PC-3 (cell line): ENCODE measurements around the gene CD276. TPM values are rescaled to one million over a fixed set of nuclear protein-coding genes. Genes with fewer than 3 reads are reported as not detected.
A peak's percentile ranks its signal among the peaks of the same experiment; 100 is the strongest.
"Not testable (repeated sequence)": the region's sequence is repeated elsewhere in the genome, so short reads cannot be mapped to it uniquely, and the experiment has no call there.

Experiments
- ATAC-seq: fragments of 200-7000 bp; cut with Tn5 transposase; 2 replicates; pipeline ENCODE4 v1.9.1; 2020; ENCODE audit warnings: mild to moderate bottlenecking, moderate library complexity
- BruUV-seq: library from RNA; stranded (reverse); fragments of 400-500 nt; replicated peaks from 2 replicates; lab custom pipeline; 2021; lab: Mats Ljungman, UMichigan
- CTCF ChIA-PET: fragments of 300-600 bp; sonication (Branson Sonifier 250); formaldehyde crosslinking; loops from one replicate; lab custom pipeline; 2022; ENCODE audit warnings: antibody characterized with exemption; lab: Charles Lee
- POLR2A ChIA-PET: fragments of 300-600 bp; sonication (Branson Sonifier 250); formaldehyde crosslinking; loops from one replicate; lab custom pipeline; 2022; ENCODE audit warnings: antibody characterized with exemption; ENCODE audit not compliant: unreplicated experiment; lab: Charles Lee
- DNase-seq: peaks from one replicate; pipeline ENCODE4 v3.0.0-alpha.2; 2015
- H2AFZ ChIP-seq: fragments of 300-600 bp; sonication (generic); 2 replicates; pipeline ENCODE4 v1.6.0; 2016; ENCODE audit warnings: antibody characterized with exemption, low read length
- H3F3A ChIP-seq: fragments of 300-600 bp; sonication (generic); one replicate; pipeline ENCODE4 v1.6.0; 2017; ENCODE audit warnings: antibody characterized with exemption, low read length, control low read depth, mild to moderate bottlenecking; ENCODE audit not compliant: unreplicated experiment
- H3K27ac ChIP-seq: fragments of 300-600 bp; sonication (generic); 2 replicates; pipeline ENCODE4 v1.5.1; 2016; ENCODE audit warnings: mild to moderate bottlenecking, low read length
- H3K27me3 ChIP-seq: fragments of 300-600 bp; sonication (generic); 2 replicates; pipeline ENCODE4 v1.6.1; 2016; ENCODE audit warnings: low read length, mixed read lengths
- H3K36me3 ChIP-seq: fragments of 300-600 bp; sonication (generic); 2 replicates; pipeline ENCODE4 v1.6.1; 2016; ENCODE audit warnings: low read depth, mixed run types, low read length, mixed read lengths
- H3K4me1 ChIP-seq: fragments of 300-600 bp; sonication (generic); 2 replicates; pipeline ENCODE4 v1.5.1; 2016; ENCODE audit warnings: low read length; ENCODE audit not compliant: insufficient read depth
- H3K4me2 ChIP-seq: fragments of 300-600 bp; sonication (generic); 2 replicates; pipeline ENCODE4 v1.6.0; 2016; ENCODE audit warnings: low read length
- H3K4me3 ChIP-seq: fragments of 300-600 bp; sonication (generic); 2 replicates; pipeline ENCODE4 v1.5.1; 2016; ENCODE audit warnings: mild to moderate bottlenecking, low read length, mixed read lengths
- H3K79me2 ChIP-seq: fragments of 300-600 bp; sonication (generic); 2 replicates; pipeline ENCODE4 v1.6.1; 2017; ENCODE audit warnings: low read length, mixed read lengths
- H3K9ac ChIP-seq: fragments of 300-600 bp; sonication (generic); 2 replicates; pipeline ENCODE4 v1.6.0; 2016; ENCODE audit warnings: mild to moderate bottlenecking, low read length
- H3K9me2 ChIP-seq: fragments of 300-600 bp; sonication (generic); replicated peaks from 2 replicates; pipeline ENCODE4 v1.6.1; 2016; ENCODE audit warnings: mixed run types, low read length, mixed read lengths
- H3K9me3 ChIP-seq: fragments of 300-600 bp; sonication (generic); 2 replicates; pipeline ENCODE4 v1.6.1; 2016; ENCODE audit warnings: low read length, mixed read lengths
- H4K20me1 ChIP-seq: fragments of 300-600 bp; sonication (generic); 2 replicates; pipeline ENCODE4 v1.6.1; 2016; ENCODE audit warnings: low read length, mixed read lengths
- EZH2 ChIP-seq: fragments of 300-600 bp; sonication (generic); IDR thresholded peaks from one replicate; pipeline ENCODE4 v1.6.1; 2017; ENCODE audit warnings: antibody characterized with exemption, mild to moderate bottlenecking, low read length; ENCODE audit not compliant: unreplicated experiment
- EZH2phosphoT487 ChIP-seq: fragments of 300-600 bp; sonication (generic); IDR thresholded peaks from 2 replicates; pipeline ENCODE4 v1.6.1; 2018; ENCODE audit warnings: mild to moderate bottlenecking, antibody characterized with exemption, low read length, borderline replicate concordance
- intact Hi-C: fragments of 100-400 bp; cut with micrococcal nuclease; formaldehyde crosslinking; loops from 2 replicates; pipeline ENCODE4 v1.9.0; 2023
- total RNA-seq: library from RNA; depleted of rRNA; stranded (reverse); fragments of >200 nt; gene quantifications from 2 replicates; pipeline ENCODE4 v1.2.3, GENCODE V29; 2014
- TF ChIP-seq, protein P1 (sequence below): fragments of 300-600 bp; sonication (generic); conservative IDR thresholded peaks from 2 replicates; pipeline ENCODE4 v1.5.1; 2017; ENCODE audit warnings: antibody characterized with exemption, low read depth, mild to moderate bottlenecking, low read length

Gene CD276
- total RNA-seq, 1 experiment from 2014 or later = 85.3 TPM

DNA sequence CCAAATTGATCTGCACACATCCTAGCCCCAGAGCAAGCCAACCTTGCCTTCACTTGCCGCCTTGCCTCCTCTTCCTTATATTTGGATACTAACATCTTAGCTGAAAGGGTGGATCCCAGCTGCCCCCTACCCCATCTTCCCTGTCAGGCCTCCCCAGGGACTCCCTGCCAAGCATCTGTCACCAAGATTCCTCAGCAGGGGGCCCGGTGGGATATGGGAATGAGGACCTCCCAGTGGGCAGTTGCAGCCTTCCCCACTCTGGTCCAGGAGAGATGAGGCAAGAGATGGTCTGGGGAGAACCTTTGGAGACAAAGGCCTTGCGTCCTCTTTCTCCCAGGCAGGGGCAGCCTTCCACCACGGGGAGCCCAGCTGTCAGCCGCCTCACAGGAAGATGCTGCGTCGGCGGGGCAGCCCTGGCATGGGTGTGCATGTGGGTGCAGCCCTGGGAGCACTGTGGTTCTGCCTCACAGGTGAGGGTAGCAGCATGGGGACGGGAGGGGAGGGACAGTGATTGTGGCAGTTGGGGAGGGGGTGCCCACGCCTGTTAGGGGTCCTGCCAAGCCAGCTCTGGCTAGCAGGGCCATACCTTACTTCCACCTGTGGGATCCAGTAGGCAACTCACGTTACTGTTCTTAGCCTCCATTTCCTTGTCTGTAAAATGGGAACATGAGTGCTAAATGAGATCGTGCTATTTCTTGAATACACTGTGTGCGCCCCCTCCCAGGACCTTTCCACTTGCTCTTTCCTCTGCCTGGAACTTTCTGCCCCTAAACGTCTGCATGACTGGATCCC lies 15.3 kb downstream of the CD276 start:
- no peaks in the 10 kb centered on the region for H3K9me3 ChIP-seq
- H3K36me3 ChIP-seq = peaks cover 9% of the 10 kb centered on the region
- no peak overlapping the region for H3K4me3 ChIP-seq
- ATAC-seq (no peak), DNase-seq (no peak)
- no peaks in the 10 kb centered on the region for H4K20me1 ChIP-seq
- no peak overlapping the region for H3K27ac ChIP-seq
- ChIA-PET POLR2A (no interaction called here), CTCF (interaction anchor here (0.6 to 1.5 kb wide), 7 partner anchors 8 to 139 kb away, joined by 3 to 17 read pairs (median 5); no protein-coding TSS in a partner anchor)
- peaks cover 23% of the 10 kb centered on the region for H3K4me1 ChIP-seq
- H3K9ac ChIP-seq = no peak overlapping the region
- intact Hi-C loops = loop anchor here (1.0 to 2.0 kb wide), 4 partner anchors 22 to 393 kb away; no protein-coding TSS in a partner anchor
- TF ChIP-seq EZH2 (no peak), EZH2phosphoT487 (no peak)
- TF ChIP-seq, protein P1, sequence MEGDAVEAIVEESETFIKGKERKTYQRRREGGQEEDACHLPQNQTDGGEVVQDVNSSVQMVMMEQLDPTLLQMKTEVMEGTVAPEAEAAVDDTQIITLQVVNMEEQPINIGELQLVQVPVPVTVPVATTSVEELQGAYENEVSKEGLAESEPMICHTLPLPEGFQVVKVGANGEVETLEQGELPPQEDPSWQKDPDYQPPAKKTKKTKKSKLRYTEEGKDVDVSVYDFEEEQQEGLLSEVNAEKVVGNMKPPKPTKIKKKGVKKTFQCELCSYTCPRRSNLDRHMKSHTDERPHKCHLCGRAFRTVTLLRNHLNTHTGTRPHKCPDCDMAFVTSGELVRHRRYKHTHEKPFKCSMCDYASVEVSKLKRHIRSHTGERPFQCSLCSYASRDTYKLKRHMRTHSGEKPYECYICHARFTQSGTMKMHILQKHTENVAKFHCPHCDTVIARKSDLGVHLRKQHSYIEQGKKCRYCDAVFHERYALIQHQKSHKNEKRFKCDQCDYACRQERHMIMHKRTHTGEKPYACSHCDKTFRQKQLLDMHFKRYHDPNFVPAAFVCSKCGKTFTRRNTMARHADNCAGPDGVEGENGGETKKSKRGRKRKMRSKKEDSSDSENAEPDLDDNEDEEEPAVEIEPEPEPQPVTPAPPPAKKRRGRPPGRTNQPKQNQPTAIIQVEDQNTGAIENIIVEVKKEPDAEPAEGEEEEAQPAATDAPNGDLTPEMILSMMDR = no peak
- H3K9me2 ChIP-seq = no peaks in the 10 kb centered on the region
- no peaks in the 10 kb centered on the region for H3K27me3 ChIP-seq
- peaks cover 39% of the 10 kb centered on the region for H3K79me2 ChIP-seq
- no peaks in the 10 kb centered on the region for H3F3A ChIP-seq
- BruUV-seq = no TSS peak
- H3K4me2 ChIP-seq = no peak overlapping the region
- H2AFZ ChIP-seq = no peak overlapping the region

DNA sequence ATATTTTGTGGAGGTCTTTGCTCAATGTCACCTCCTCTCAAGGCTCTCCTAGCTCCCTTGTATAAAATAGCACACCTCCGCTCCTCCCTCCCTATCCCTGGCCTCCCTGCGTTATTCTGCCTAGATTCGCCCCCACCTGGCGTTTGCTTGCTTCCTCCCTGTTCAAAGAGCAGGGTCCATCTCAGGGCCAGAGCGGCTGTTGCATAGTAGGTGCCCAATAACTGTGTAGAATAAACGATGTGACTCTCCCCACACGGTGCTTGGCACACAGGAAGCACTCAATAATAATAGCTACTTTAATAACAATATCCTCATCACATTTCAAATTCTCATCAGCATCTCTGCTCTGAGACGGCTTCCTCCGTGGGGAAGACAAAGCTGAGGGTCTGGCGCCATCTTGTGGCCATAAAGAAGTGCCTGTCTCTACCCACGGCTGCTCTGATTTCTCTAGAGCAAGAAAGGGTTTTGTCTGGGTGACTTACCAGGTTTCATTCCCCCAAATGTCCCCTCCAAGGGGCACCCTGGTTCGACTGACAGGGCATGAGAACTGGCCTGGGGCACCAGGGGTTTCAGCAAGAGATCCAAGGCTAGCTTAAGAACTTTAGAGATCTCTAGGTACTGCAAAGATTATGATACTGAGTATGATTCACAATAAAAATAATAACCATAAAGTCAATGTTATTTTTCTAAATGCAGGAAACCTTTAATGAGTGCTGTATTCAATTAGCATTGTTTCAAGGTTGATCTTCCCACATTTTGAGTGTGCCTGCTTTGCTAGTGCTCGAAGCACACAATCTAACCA lies 16.1 kb downstream of the CD276 start:
- Histone ChIP-seq H3K4me1 (peaks cover 23% of the 10 kb centered on the region), H3K27ac (no peak overlapping the region), H3K9ac (no peak overlapping the region), H3K79me2 (peaks cover 31% of the 10 kb centered on the region), H3K27me3 (no peaks in the 10 kb centered on the region), H3F3A (no peaks in the 10 kb centered on the region), H3K9me2 (no peaks in the 10 kb centered on the region), H2AFZ (no peak overlapping the region), H3K4me3 (no peak overlapping the region), H4K20me1 (no peaks in the 10 kb centered on the region), H3K36me3 (peaks cover 14% of the 10 kb centered on the region), H3K4me2 (no peak overlapping the region), H3K9me3 (no peaks in the 10 kb centered on the region)
- no peak for TF ChIP-seq EZH2
- TF ChIP-seq, protein P1 = peak; percentile 97
- CTCF ChIA-PET = interaction anchor here (0.6 to 1.5 kb wide), 6 partner anchors 9 to 140 kb away, joined by 3 to 17 read pairs (median 5); no protein-coding TSS in a partner anchor
- DNase-seq (peak; percentile 80), ATAC-seq (peak; percentile 37)
- POLR2A ChIA-PET = no interaction called here
- intact Hi-C loops = loop anchor here (1.0 to 2.0 kb wide), 4 partner anchors 23 to 393 kb away; no protein-coding TSS in a partner anchor
- BruUV-seq = no TSS peak

- CTCF ChIA-PET, H3K9me3 ChIP-seq, H3K27me3 ChIP-seq, H3K9ac ChIP-seq, ATAC-seq, H3F3A ChIP-seq, H2AFZ ChIP-seq, H3K4me1 ChIP-seq, H3K4me2 ChIP-seq, H3K4me3 ChIP-seq, POLR2A ChIA-PET, H3K27ac ChIP-seq, DNase-seq, H4K20me1 ChIP-seq, BruUV-seq, intact Hi-C loops, H3K9me2 ChIP-seq: not testable (repeated sequence)
- peaks cover 16% of the 10 kb centered on the region; the same call in 1 of the 2 replicates for H3K79me2 ChIP-seq
- peaks cover 17% of the 10 kb centered on the region for H3K36me3 ChIP-seq
These were observed 18.4 kb downstream of the CD276 start for GRCh38 chr15:73702311-73703239.

DNA sequence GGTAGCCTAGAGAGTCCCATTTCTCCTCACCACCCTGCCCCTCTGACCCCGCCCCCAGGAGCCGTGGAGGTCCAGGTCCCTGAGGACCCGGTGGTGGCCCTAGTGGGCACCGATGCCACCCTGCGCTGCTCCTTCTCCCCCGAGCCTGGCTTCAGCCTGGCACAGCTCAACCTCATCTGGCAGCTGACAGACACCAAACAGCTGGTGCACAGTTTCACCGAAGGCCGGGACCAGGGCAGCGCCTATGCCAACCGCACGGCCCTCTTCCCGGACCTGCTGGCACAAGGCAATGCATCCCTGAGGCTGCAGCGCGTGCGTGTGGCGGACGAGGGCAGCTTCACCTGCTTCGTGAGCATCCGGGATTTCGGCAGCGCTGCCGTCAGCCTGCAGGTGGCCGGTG lies 19.4 kb downstream of the CD276 start:
- H3K27ac ChIP-seq, H3K27me3 ChIP-seq, CTCF ChIA-PET, H3K9me2 ChIP-seq, BruUV-seq, H4K20me1 ChIP-seq, H3K4me3 ChIP-seq, intact Hi-C loops, H3F3A ChIP-seq, H3K4me2 ChIP-seq, POLR2A ChIA-PET, H3K79me2 ChIP-seq, H3K9ac ChIP-seq, H3K9me3 ChIP-seq, H2AFZ ChIP-seq, H3K4me1 ChIP-seq, DNase-seq, ATAC-seq: not testable (repeated sequence)
- H3K36me3 ChIP-seq = peaks cover 20% of the 10 kb centered on the region
